NCI-H1694 treated with DMSO at 0.1 percent for 48 hours (cell line): ENCODE data around the gene PARD6G.
"Not testable (repeated sequence)": the region's sequence is repeated elsewhere in the genome, so short reads cannot be mapped to it uniquely, and the experiment has no call there.

Experiments
- DNase-seq: peaks from one replicate; lab custom pipeline; 2025; lab: John Stamatoyannopoulos, UW

PARD6G gene

DNA sequence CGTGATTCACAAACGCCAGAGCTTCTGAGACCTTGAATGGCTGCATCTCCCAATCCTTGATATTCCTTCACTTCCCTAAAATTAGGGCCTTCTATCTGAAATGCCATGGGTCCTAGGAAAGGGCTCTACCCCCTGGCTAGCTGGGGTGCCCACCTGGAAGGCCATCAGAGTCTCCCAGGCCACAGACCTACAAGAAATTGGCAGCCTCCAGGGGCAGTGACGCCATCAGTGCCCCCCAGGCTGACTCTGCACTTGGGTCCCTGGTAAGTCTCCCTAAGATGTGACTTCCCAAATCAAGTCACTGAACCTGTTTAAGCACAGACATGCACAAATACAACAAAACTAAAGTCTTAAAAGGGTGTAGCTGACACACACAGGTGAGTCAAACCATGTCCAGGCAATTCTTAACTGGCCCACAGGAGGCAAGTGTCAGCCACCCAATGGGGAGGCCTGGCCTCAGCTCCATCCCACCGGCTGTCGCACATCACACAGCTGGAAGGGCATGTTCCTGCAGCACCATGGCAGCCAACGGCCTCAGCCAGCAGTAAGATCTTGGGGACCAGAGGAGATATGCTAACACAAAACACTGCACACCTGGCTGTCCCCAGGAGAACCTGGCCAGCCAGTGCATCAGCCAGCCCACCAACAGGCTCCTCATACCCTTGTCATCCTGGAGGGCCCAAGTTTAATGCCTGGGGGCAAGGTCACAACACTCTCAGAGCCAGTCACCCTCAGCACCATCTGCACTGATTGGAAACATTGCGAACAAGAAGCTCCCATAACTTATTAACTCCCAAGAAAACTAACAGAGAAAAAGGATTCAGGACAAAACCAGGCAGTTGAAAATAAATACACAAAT, 5.2 kb downstream of the PARD6G start:
- DNase-seq = no peak

DNA sequence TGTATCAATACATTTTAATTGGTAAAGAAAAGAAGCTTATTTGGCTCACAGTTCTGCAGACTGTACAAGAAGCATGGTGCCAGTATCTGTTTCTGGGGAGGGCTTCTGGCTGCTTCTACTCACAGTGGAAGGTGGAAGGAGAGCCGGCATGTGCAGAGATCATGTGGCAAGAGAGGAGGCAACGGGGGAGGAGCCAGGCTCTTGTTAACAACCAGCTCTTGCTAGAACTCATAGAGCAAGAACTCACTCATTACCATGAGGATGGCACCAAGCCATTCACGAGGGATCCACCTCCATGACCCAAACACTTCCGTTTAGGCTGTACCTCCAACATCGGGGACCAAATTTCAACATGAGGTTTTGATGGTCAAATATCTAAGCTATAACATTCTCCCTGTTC, 7.5 kb downstream of the PARD6G start:
- DNase-seq = no peak

- no peak for DNase-seq
Measured at GRCh38 chr18:80238651-80239260, 8.6 kb downstream of the PARD6G start.

GRCh38 chr18:80237519-80237918, 9.8 kb downstream of the PARD6G start:
- not testable (repeated sequence) for DNase-seq

GRCh38 chr18:80234398-80234797, 12.9 kb downstream of the PARD6G start:
- DNase-seq = no peak

GRCh38 chr18:80233899-80234298, 13.4 kb downstream of the PARD6G start:
- DNase-seq = no peak

GRCh38 chr18:80233201-80233835, 14.0 kb downstream of the PARD6G start:
- no peak for DNase-seq

GRCh38 chr18:80232710-80233109, 14.6 kb downstream of the PARD6G start:
- no peak for DNase-seq

- DNase-seq = no peak
Measured at GRCh38 chr18:80232030-80232429, 15.3 kb downstream of the PARD6G start.

DNA sequence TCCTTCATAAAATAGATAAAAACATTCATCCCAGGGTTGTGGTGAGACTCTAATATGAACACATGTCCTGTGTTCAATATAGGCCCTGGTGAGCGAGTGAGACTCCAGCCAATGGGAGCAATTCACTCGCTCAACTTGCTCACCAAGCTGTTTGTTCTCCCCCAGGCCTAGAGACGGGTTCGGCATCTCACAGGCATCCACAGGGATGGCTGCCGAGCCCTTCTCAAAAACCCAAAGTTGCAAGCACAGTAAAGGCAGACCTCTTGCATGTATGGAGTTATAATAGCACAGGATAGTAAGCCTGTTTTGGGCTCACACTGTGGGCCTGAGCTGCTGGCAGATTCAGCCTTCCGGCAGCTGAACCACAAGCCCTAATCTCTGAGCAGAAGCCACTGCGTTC, 15.7 kb downstream of the PARD6G start:
- DNase-seq = no peak

GRCh38 chr18:80231151-80231550, 16.2 kb downstream of the PARD6G start:
- no peak for DNase-seq

DNA sequence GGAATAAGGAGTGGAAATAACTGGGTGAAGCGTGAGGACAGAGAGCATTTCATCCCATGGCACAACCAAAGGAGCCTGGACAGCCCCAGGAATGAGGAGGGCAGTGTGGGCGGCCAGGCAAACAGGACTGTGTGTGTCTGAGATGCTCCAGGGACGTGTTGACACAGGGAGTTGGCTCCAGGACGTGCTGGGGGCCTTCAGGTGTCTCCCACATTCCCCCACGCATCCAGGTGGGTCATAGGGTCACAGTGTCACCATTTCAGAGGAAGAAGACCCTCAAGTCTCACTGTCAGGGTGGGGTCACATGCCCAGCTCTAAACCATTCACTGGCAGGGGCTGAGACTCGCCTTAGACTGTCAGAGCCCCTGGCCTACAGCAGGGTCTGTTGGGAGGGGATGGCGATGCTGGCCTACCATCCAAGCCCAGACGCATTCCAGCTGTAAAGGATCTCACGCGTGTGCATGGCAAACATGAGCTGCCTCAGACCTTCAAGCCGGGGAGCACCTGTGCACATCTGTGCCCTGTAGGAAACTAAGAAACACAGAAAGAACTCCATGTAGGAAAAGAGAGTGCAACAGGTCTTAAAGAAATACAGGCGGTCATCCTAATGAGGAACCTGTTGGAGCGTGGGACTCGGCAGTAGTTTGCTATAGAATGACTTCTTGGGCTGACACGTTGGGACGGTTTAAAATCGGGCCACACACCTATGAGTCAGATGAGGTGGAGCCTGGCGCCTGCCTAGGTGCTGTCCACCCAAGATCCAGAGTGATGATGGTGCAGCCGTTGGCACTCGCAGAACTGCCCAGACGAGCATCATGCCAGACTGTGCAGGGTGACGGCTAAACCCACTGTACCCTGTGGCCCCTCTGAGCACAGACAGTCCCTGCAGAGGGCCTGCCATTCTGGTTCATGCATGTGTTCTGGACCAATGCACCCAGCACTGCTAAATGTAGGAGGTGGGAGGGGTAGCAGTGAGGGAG, 17.3 kb downstream of the PARD6G start:
- DNase-seq = no peak

DNA sequence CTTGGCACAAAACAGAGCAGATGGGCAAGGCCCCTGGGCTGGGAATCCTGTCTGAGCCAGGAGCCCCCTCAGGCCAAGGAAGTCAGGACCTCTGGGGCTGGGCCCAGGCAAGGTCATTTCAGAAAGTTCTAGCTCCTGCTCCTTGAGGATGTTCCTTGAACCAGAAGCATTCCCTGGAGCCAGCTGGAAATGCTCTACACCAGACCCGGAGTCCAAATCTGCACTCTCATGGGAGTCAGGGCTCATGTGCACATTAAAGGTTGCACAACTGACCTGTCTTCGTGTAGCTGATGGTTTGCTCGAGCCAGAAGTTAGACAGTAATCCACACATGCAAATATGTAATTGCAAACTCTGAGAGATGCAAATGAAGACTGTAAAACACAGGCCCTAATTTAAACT, 18.0 kb downstream of the PARD6G start:
- no peak for DNase-seq

DNA sequence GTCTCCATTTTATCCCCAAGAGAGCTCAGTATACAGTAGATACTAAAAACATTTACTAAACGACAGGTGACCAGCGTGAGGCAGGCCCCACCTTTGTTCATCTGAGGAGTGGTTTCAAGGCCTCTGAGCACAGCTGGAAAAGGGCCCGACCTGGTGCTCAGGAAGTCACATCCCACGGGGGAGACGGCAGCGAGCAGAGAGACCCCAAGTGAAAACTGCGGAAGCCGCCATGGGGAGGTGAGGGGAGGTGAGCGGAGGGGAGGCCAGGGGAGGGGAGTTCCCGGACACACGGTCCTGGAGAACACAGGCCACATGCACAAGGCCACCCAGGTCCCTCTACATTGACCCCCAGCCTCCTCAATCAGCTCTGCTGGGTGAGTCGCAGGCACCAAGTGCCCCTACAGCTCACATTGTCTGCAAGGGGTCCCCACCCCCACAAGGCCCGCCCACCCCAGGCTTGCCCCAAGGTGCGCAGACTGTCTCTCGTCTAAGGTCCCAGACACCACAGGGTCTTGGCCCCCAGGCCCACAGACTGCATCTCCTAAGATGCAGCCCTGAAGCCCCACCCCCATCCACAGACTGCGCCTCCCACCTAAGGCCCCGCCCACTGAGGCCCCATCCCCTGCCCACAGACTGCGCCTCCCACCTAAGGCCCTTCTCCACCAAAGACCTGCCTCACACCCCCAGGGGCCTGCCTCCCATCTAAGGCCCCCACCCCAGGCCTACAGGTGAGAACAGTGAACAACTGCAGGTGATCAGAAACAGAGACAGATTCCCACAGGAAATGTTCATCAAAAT, 19.1 kb downstream of the PARD6G start:
- DNase-seq = no peak

GRCh38 chr18:80227472-80227871, 19.8 kb downstream of the PARD6G start:
- DNase-seq = no peak

DNA sequence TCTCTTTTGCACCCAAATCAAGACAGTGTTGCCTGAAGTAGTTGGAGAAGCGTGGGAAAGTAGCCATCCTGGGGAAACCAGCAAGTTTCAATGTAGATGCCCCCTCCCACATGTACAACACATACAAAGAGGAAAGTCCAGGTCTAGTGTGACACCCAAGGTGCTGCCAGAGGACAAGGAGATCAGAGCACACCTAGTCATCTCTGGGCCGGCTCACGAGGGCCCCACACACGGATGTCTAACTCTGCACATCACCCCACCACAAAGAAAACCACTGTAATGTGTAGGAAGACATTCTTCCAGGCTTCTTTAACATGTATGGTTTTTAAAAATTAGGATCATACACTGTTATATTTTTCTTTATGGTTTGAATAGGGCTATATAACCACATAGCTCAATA, 21.6 kb downstream of the PARD6G start:
- no peak for DNase-seq

DNA sequence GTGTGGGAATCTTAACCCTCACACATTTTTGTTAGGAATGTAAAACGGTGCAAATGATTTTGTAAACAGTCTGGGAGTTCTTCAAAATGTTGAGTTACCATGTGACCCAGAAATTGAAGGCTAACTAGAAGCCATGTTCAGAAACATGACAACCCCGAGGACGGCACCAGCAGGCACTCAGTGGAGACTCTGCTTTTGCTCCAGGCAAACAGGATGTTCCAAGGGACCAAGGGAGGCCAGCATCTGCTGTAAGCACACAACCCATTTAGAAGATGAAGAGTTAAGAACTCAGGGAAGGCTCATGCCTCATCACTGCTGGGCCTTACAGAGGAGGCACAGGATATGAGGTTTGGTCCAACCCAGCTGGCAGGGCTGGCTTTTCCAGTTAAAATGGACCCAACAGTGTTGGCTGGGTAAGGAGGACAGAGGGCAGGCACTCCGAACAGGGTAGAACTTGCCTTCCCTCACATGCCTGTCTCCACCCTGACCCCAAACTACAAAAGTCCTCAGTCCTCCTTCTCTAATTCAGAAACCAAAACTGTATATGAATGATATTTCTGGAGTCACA, 23.6 kb downstream of the PARD6G start:
- no peak for DNase-seq

DNA sequence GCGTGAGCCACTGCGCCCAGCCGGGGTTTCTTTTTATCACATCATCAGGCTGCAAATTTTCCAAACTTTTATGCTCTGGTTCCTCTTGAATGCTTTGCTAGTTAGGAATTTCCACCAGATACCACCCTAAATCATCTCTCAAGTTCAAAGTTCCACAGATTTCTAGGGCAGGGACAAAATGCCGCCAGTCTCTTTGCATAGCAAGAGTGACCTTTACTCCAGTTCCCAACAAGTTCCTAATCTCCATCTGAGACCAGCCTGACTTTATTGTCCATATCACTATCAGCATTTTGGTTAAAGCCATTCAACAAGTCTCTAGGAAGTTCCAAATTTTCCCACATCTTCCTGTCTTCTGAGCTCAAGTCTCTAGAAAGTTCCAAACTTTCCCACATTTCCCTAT, 27.8 kb downstream of the PARD6G start:
- not testable (repeated sequence) for DNase-seq

DNA sequence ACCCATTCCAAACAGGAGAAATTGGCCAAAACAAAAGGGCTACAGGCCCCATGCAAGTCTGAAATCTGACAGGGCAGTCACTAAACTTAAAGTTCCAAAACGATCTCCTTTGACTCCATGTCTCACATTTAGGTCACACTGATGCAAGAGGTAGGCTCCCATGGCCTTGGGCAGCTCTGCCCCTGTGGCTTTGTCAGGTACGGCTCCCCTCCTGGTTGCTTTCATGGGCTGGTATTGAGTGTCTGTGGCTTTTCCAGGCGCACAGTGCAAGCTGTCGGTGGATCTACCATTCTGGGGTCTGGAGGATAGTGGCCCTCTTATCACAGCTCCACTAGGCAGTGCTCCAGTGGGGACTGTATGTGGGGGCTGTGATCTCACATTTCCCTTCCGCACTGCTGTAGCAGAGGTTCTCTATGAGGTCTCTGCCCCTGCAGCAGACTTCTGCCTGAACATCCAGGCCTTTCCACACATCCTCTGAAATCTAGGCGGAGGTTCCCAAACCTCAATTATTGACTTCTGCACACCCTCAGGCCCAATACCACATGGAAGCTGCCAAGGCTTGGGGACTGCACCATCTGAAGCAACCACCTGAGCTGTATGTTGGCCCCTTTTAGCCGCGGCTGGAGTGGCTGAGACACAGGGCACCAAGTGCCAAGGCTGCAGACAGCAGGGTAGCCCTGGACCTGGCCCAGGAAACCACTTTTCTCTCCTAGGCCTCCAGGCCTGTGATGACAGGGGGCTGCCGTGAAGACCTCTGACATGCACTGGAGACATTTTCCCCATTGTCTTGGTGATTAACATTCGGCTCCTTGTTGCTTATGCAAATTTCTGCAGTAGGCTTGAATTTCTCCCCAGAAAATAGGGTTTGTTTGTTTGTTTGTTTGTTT, 28.7 kb downstream of the PARD6G start:
- DNase-seq = no peak

DNA sequence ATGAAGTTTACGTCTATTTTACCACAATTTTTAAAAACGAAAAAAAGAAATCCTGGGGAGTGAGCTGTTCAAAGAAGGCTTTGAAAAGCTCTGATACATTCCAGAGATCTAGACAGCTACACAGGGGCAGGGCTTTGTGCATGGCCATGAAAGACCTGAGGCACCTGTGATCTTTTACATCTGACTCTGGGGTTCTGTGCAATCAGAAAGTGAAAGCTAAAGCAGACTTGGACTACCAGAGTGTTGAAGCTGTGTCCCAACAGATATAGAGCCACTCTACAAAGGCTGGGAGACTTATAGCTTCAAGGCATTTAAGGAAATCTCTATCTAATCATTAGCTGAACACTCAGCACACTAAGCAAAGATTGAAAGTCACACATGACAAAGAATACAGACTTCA, 34.1 kb downstream of the PARD6G start:
- no peak for DNase-seq
